ENCODE data around the gene GCKR. TPM values are rescaled to one million over a fixed set of nuclear protein-coding genes. Genes with fewer than 3 reads are reported as not detected.

GCKR gene
- total and polyA plus RNA-seq, 2 of the 13 experiments (the other 11 are each of a cell fraction or from before 2014, with no cell fraction given): 15.2 to 48.3 TPM

DNA sequence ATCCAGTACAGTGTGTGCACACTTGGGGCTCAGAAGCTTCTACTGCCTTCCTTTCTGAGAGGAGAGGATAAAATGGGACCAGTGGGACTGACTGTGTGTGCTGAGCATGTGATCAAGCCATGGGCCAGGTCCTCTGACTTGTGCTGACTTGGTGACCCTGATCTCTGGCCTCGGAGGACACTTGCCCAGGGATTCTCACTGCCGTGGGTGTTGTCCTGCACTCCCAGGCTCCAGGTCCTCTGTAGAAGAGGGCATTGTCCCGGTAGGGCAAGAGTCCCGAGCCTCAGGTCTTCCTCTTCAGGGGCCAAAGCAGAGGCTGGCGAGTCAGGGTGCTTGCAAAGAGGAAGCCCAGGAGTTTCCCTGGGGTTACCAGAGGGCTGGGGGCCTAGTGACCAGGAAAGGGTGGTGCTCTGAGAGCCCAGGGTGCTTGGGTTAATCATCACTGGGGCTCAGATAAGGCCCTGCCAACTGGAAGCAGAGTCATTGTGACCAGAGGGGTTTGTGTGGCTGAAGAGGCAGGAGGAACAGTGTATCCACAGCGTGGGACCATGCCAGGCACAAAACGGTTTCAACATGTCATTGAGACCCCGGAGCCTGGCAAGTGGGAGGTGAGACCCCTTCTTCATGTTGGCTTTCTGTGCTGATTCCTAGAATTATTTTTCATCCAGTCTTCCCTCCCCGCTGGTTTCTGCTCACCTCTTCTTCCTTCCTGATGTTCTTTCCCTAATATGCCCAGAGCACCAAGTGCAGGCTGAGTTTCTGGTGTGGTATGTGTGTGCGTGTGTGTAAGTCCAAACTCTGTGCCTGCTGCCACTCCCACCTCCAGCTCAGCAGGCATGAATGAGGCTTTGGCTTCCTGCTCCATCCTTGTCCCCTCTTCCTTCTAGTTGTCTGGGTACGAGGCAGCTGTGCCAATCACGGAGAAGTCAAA lies at the start of gene GCKR (continued):
- TF ChIP-seq, protein P1, sequence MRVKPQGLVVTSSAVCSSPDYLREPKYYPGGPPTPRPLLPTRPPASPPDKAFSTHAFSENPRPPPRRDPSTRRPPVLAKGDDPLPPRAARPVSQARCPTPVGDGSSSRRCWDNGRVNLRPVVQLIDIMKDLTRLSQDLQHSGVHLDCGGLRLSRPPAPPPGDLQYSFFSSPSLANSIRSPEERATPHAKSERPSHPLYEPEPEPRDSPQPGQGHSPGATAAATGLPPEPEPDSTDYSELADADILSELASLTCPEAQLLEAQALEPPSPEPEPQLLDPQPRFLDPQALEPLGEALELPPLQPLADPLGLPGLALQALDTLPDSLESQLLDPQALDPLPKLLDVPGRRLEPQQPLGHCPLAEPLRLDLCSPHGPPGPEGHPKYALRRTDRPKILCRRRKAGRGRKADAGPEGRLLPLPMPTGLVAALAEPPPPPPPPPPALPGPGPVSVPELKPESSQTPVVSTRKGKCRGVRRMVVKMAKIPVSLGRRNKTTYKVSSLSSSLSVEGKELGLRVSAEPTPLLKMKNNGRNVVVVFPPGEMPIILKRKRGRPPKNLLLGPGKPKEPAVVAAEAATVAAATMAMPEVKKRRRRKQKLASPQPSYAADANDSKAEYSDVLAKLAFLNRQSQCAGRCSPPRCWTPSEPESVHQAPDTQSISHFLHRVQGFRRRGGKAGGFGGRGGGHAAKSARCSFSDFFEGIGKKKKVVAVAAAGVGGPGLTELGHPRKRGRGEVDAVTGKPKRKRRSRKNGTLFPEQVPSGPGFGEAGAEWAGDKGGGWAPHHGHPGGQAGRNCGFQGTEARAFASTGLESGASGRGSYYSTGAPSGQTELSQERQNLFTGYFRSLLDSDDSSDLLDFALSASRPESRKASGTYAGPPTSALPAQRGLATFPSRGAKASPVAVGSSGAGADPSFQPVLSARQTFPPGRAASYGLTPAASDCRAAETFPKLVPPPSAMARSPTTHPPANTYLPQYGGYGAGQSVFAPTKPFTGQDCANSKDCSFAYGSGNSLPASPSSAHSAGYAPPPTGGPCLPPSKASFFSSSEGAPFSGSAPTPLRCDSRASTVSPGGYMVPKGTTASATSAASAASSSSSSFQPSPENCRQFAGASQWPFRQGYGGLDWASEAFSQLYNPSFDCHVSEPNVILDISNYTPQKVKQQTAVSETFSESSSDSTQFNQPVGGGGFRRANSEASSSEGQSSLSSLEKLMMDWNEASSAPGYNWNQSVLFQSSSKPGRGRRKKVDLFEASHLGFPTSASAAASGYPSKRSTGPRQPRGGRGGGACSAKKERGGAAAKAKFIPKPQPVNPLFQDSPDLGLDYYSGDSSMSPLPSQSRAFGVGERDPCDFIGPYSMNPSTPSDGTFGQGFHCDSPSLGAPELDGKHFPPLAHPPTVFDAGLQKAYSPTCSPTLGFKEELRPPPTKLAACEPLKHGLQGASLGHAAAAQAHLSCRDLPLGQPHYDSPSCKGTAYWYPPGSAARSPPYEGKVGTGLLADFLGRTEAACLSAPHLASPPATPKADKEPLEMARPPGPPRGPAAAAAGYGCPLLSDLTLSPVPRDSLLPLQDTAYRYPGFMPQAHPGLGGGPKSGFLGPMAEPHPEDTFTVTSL (CRISPR knock-in tag; IDR thresholded peaks at IDR 0.05; ENCODE audit: borderline replicate concordance): peak; percentile 76; the same call in 1 of the 2 replicates
- 0 out of 2 replicates have a peak, but pooled peaks have one; percentile 0 for TF ChIP-seq SMC3 (IDR thresholded peaks at IDR 0.05; ENCODE audit: low read length)
- TF ChIP-seq ZNF616 (CRISPR knock-in tag; IDR thresholded peaks at IDR 0.05; ENCODE audit: low read depth): 0 out of 2 replicates have a peak, but pooled peaks have one; percentile 69
- no peak for TF ChIP-seq GABPA (IDR thresholded peaks at IDR 0.05; ENCODE audit: low read depth, low read length)
- peak; percentile 60; the same call in 1 of the 2 replicates for TF ChIP-seq GABPA (CRISPR knock-in tag; IDR thresholded peaks at IDR 0.05; ENCODE audit: low read depth)
- TF ChIP-seq ZNF263 (CRISPR knock-in tag; IDR thresholded peaks at IDR 0.05): no peak; the same call in none of the 2 replicates
- no peak for TF ChIP-seq KAT2B (IDR thresholded peaks at IDR 0.05; ENCODE audit: borderline replicate concordance, low read depth, low read length)
- TF ChIP-seq, protein P2, sequence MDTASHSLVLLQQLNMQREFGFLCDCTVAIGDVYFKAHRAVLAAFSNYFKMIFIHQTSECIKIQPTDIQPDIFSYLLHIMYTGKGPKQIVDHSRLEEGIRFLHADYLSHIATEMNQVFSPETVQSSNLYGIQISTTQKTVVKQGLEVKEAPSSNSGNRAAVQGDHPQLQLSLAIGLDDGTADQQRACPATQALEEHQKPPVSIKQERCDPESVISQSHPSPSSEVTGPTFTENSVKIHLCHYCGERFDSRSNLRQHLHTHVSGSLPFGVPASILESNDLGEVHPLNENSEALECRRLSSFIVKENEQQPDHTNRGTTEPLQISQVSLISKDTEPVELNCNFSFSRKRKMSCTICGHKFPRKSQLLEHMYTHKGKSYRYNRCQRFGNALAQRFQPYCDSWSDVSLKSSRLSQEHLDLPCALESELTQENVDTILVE (CRISPR knock-in tag; IDR thresholded peaks at IDR 0.05): peak; percentile 77
- peak; percentile 30; the same call in 1 of the 2 replicates for TF ChIP-seq THAP11 (CRISPR knock-in tag; IDR thresholded peaks at IDR 0.05)
- TF ChIP-seq, protein P3, sequence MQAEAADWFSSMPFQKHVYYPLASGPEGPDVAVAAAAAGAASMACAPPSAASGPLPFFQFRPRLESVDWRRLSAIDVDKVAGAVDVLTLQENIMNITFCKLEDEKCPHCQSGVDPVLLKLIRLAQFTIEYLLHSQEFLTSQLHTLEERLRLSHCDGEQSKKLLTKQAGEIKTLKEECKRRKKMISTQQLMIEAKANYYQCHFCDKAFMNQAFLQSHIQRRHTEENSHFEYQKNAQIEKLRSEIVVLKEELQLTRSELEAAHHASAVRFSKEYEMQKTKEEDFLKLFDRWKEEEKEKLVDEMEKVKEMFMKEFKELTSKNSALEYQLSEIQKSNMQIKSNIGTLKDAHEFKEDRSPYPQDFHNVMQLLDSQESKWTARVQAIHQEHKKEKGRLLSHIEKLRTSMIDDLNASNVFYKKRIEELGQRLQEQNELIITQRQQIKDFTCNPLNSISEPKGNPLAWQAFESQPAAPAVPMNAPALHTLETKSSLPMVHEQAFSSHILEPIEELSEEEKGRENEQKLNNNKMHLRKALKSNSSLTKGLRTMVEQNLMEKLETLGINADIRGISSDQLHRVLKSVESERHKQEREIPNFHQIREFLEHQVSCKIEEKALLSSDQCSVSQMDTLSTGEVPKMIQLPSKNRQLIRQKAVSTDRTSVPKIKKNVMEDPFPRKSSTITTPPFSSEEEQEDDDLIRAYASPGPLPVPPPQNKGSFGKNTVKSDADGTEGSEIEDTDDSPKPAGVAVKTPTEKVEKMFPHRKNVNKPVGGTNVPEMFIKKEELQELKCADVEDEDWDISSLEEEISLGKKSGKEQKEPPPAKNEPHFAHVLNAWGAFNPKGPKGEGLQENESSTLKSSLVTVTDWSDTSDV (CRISPR knock-in tag; IDR thresholded peaks at IDR 0.05): no peak
- TF ChIP-seq ZNF160 (CRISPR knock-in tag; IDR thresholded peaks at IDR 0.05): peak; percentile 82
- TF ChIP-seq ZNF3 (CRISPR knock-in tag; IDR thresholded peaks at IDR 0.05): no peak; the same call in 1 of the 2 replicates
- TF ChIP-seq NFKB2 (CRISPR knock-in tag; IDR thresholded peaks at IDR 0.05; ENCODE audit: borderline replicate concordance): peak; percentile 14; the same call in 1 of the 2 replicates
- TF ChIP-seq ZNF10 (CRISPR knock-in tag; IDR thresholded peaks at IDR 0.05; ENCODE audit: borderline replicate concordance, low read depth): no peak
- peak; percentile 86; the same call in 1 of the 2 replicates for TF ChIP-seq RFXANK (CRISPR knock-in tag; IDR thresholded peaks at IDR 0.05)
- TF ChIP-seq YEATS4 (CRISPR knock-in tag; IDR thresholded peaks at IDR 0.05; ENCODE audit: borderline replicate concordance): peak; percentile 89
- peak; percentile 79 for TF ChIP-seq MEIS2 (CRISPR knock-in tag; IDR thresholded peaks at IDR 0.05)
- TF ChIP-seq, protein P4, sequence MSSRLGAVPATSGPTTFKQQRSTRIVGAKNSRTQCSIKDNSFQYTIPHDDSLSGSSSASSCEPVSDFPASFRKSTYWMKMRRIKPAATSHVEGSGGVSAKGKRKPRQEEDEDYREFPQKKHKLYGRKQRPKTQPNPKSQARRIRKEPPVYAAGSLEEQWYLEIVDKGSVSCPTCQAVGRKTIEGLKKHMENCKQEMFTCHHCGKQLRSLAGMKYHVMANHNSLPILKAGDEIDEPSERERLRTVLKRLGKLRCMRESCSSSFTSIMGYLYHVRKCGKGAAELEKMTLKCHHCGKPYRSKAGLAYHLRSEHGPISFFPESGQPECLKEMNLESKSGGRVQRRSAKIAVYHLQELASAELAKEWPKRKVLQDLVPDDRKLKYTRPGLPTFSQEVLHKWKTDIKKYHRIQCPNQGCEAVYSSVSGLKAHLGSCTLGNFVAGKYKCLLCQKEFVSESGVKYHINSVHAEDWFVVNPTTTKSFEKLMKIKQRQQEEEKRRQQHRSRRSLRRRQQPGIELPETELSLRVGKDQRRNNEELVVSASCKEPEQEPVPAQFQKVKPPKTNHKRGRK (CRISPR knock-in tag; IDR thresholded peaks at IDR 0.05): 0 out of 2 replicates have a peak, but pooled peaks have one; percentile 71

Data from HepG2 (cell line).